Ovary (tissue), 9 donors: ENCODE results near the gene SIL1. TPM values are rescaled to one million over a fixed set of nuclear protein-coding genes. Genes with fewer than 3 reads are reported as not detected.
"Not testable (repeated sequence)": the region's sequence is repeated elsewhere in the genome, so short reads cannot be mapped to it uniquely, and the experiment has no call there.

ENCODE experiments used
- DNase-seq, 5 donors: peaks; one replicate each; pipeline ENCODE4 v3.0.0-alpha.2; 2019 to 2020
- H3K27ac ChIP-seq, 2 donors: fragments of 200-600 bp; one replicate each; pipeline versions ENCODE4 v1.5.1 to v1.8.0; 2019 to 2022
- H3K27me3 ChIP-seq: fragments of 200-600 bp; one replicate; pipeline ENCODE4 v1.8.0; 2022
- H3K36me3 ChIP-seq: fragments of 200-600 bp; sonication (generic); one replicate; pipeline ENCODE4 v1.5.1; 2019
- H3K4me1 ChIP-seq: one replicate; pipeline ENCODE4 v1.8.1; 2013; ENCODE audit warnings: mild to moderate bottlenecking, moderate library complexity; ENCODE audit not compliant: insufficient read depth
- H3K4me3 ChIP-seq: fragments of 200-600 bp; sonication (generic); one replicate; pipeline ENCODE4 v1.5.1; 2017
- H3K9me3 ChIP-seq, 2 donors: fragments of 200-600 bp in 1 of 2; sonication (generic) in 1 of 2; one replicate each; pipeline versions ENCODE4 v1.5.1 to v1.8.1; 2013 to 2019; ENCODE audit warnings: mild to moderate bottlenecking in 1 of 2, moderate library complexity in 1 of 2
- CTCF ChIP-seq, 3 donors: fragments of 450-650 bp in 2 of 3; fragments of 200-600 bp in 1 of 3; IDR thresholded peaks; one replicate each; pipeline versions ENCODE4 v1.5.1 to v1.8.0; 2016 to 2022; ENCODE audit warnings: antibody characterized with exemption in 3 of 3, mild to moderate bottlenecking in 1 of 3
- EP300 ChIP-seq: sonication (generic); formaldehyde crosslinking; IDR thresholded peaks from one replicate; pipeline ENCODE4 v1.6.1; 2017; ENCODE audit warnings: antibody characterized with exemption
- POLR2A ChIP-seq: fragments of 450-650 bp; IDR thresholded peaks from one replicate; pipeline ENCODE4 v1.6.1; 2017; ENCODE audit warnings: antibody characterized with exemption, mild to moderate bottlenecking, moderate library complexity
- WGBS, 3 donors: extraction: QIAGEN DNeasy Blood & Tissue Kit in 1 of 3; methylation state at CpG; one replicate each; pipeline versions ENCODE4 v1.1.5 to v1.1.7; 2013 to 2017; 5-methylcytosine and 5-hydroxymethylcytosine counted together
- intact Hi-C, 4 donors: fragments of 100-400 bp; cut with DNase I; formaldehyde crosslinking; loops; one replicate each; pipeline versions ENCODE4 v1.11.0 to v1.15.1; 2022 to 2023
- polyA plus RNA-seq, 2 donors: library from polyadenylated mRNA; stranded (reverse); fragments of 200-250 nt in 1 of 2; fragments of 350-450 nt in 1 of 2; fragmentation: Illumina TruSeq in 1 of 2; extraction: RNeasy Lipid Tissue Mini Kit (QIAGEN cat#74804) in 1 of 2; gene quantifications; one replicate each; pipeline ENCODE4 v1.2.3, GENCODE V29; 2013 to 2014
- total RNA-seq, 7 donors: library from RNA; depleted of rRNA in 2 of 7; stranded (reverse); fragments of >200 nt in 2 of 7; fragmentation: NEBNext Ultra II Directional in 3 of 7; extraction: Animal tissue kit (Norgen Biotek cat#: 25700) in 3 of 7; gene quantifications; one replicate each; pipeline versions ENCODE4 v1.1.0 to v1.2.4, GENCODE V29; 2016 to 2023
- donor health status: DM: no; HTN: no; CAD: no; lungs with moderate emphysema.
- donor health status: DM: no; HTN: no; CAD: no.
- donor health status: Bipolar disorder and iron deficiency.
- donor health status: DM: yes; HTN: yes; CAD: no.
- donor health status: DM: no; HTN: no; CAD: no.
- donor health status: DM: yes; HTN: yes; CAD: no.

Gene SIL1
- total and polyA plus RNA-seq, 9 donors: 15.7 to 93.0 (median 34.9) TPM

DNA sequence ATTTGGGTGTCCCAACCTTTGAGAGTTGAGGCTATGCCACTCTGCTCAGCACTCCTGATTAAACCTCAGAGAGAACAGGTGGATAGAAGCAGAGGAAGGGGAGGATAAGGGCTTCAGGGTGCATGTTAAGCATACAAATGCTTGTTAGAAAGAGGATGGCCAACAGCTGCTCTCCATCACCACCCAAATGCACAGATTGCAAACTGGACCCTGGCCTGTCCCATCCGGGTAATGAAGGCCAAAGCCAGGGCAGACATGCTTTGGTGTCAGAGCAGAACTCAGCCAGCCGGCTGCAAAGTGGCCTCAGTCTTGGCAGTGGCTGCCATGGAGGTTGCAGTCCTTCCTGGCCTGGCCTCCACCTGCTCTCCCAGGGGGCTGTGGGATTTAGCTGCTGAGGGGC is 84.3 kb downstream of the SIL1 start:
- H3K27me3 ChIP-seq: no peaks in the 10 kb centered on the region
- no peaks in the 10 kb centered on the region for H3K36me3 ChIP-seq
- H3K4me3 ChIP-seq: no peak overlapping the region
- peaks cover 6% of the 10 kb centered on the region for H3K4me1 ChIP-seq
- intact Hi-C loops: no loop called here
- TF ChIP-seq EP300 (no peak), CTCF (IDR thresholded peaks at IDR 0.05) (no peak), POLR2A (no peak)
- 65 to 75% (median 68%) methylated on average over 2 of the region's 2 CpGs for WGBS, 3 donors
- no peaks in the 10 kb centered on the region for H3K9me3 ChIP-seq
- no peak overlapping the region for H3K27ac ChIP-seq
- DNase-seq: no peak

GRCh38 chr5:139112362-139112761 is 85.8 kb downstream of the SIL1 start:
- H3K27ac ChIP-seq: not testable (repeated sequence)

DNA sequence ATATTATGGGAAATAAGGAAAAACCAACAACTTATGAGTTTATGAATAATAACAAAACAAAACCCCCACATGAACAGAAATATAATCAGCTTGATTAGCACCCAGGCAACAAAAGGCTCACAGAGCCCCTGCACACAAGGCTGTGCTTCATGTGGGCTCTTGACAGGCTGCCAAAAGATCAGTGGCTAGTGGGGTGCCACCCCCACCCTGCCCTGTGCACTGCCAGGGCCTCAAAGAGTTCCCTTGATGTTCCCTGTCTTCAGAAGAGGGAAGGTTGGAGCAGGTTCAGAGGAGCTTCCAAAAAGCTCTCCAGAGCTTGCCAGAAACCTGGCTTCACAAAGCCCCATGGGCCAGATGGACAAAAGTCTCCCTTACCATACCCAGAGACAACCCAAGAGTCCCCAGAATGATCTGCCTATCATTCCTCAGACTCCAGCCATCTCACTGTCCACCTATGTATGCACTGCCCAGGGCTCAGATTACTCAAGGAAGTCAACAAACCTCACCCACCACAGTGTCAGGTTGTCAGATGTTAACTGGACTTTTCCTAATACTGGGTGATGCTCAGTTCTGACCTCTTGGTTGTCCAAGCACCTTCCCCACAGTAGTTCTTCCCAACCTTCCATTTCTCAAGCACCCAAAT is 87.5 kb downstream of the SIL1 start:
- H3K4me1 ChIP-seq: peaks cover 11% of the 10 kb centered on the region
- H3K36me3 ChIP-seq: no peaks in the 10 kb centered on the region
- H3K27ac ChIP-seq: no peak overlapping the region
- no peaks in the 10 kb centered on the region for H3K9me3 ChIP-seq
- intact Hi-C loops: no loop called here
- no peak overlapping the region for H3K4me3 ChIP-seq
- no peaks in the 10 kb centered on the region for H3K27me3 ChIP-seq
- no peak for DNase-seq
- no peak for TF ChIP-seq POLR2A
- no peak for TF ChIP-seq CTCF (IDR thresholded peaks at IDR 0.05)

More at GRCh38 chr5:139112362-139112761, 85.8 kb downstream of the SIL1 start:
- H3K4me3 ChIP-seq, H3K36me3 ChIP-seq, DNase-seq, H3K9me3 ChIP-seq, H3K27me3 ChIP-seq, intact Hi-C loops: not testable (repeated sequence)
- 92 to 96% (median 95%) methylated on average over 24 to 38 of the region's 39 CpGs for WGBS, 3 donors
- peaks cover 11% of the 10 kb centered on the region for H3K4me1 ChIP-seq

DNA sequence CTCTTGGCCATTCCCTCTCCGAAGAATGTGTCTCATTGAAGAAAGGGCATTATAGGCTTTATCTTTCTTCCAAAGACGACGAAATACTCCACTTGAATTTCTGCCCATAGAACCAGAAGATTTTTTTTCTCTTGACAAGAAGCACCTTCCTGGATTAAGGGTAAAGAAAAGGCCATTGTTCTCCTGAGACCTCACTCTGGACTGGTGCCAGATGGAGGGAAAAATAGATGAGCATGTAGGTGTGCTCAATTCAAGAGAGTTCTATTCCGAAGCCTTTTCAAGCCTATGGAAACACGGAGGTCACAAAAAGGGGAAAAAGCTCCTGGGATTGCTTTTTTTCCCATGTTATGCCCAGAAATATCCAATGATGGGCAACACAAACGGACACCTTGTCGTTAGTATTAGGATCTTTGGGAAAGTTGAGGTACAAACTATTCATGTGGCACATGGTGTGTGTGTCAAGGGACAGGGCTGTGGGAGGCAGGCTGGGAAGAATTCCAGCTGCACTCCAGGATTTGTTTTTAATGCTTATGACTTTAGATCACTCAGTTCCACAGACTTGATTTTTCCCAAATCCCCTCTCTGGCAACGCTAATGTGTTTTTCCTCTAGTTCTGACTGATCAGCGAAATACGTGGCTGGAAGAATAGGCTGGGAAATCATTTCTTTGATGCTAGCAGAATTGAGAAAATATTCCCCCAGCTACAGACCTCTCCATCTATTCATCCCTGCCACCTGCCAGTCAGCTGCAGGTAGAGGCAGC is 89.9 kb downstream of the SIL1 start:
- WGBS, 3 donors: 51 to 56% (median 53%) methylated on average over 10 of the region's 10 CpGs
- TF ChIP-seq CTCF (IDR thresholded peaks at IDR 0.05): no peak
- no peak for TF ChIP-seq POLR2A
- no peak for TF ChIP-seq EP300
- H3K4me3 ChIP-seq: no peak overlapping the region
- DNase-seq: peak in 1 of 5 donors; percentile 35
- no peaks in the 10 kb centered on the region for H3K9me3 ChIP-seq
- H3K36me3 ChIP-seq: no peaks in the 10 kb centered on the region
- intact Hi-C loops: no loop called here
- H3K27ac ChIP-seq: peak overlapping the region in 1 of 2 donors; percentile 41
- H3K27me3 ChIP-seq: no peaks in the 10 kb centered on the region
- H3K4me1 ChIP-seq: peaks cover 21% of the 10 kb centered on the region

- intact Hi-C loops: no loop called here
- Histone ChIP-seq H3K4me3 (no peak overlapping the region), H3K9me3 (no peaks in the 10 kb centered on the region), H3K27ac (peak overlapping the region; percentile 43 to 83), H3K36me3 (no peaks in the 10 kb centered on the region), H3K27me3 (no peaks in the 10 kb centered on the region), H3K4me1 (peaks cover 21% of the 10 kb centered on the region)
- DNase-seq: no peak
- no peak for TF ChIP-seq EP300
- no peak for TF ChIP-seq POLR2A
- no peak for TF ChIP-seq CTCF (IDR thresholded peaks at IDR 0.05)
- 8 to 16% (median 14%) methylated on average over 15 of the region's 15 CpGs for WGBS, 3 donors
Observed at GRCh38 chr5:139105621-139106071, 92.5 kb downstream of the SIL1 start.
